Adrenal gland (tissue), 12 donors: ENCODE results near the gene NAPSA. TPM values are rescaled to one million over a fixed set of nuclear protein-coding genes. Genes with fewer than 3 reads are reported as not detected.
A peak's percentile ranks its signal among the peaks of the same experiment; 100 is the strongest.

Source experiments
- DNase-seq, 7 donors: peaks; one replicate each; pipeline ENCODE4 v3.0.0-alpha.2; 2019 to 2020
- H3K27ac ChIP-seq, 5 donors: fragments of 200-600 bp; sonication (generic) in 4 of 5; 1 replicate in 3 of 5; 2 replicates in 2 of 5; pipeline versions ENCODE4 v1.5.1 to v1.8.0; 2016 to 2020; ENCODE audit warnings: mild to moderate bottlenecking in 1 of 5
- H3K27me3 ChIP-seq: fragments of 200-600 bp; 2 replicates; pipeline ENCODE4 v1.8.0; 2021
- H3K36me3 ChIP-seq, 2 donors: fragments of 200-600 bp; replicated peaks in 1 of 2; 1 replicate in 1 of 2; 2 replicates in 1 of 2; pipeline versions ENCODE4 v1.5.1 to v1.8.0; 2018 to 2022
- H3K4me1 ChIP-seq, 2 donors: fragments of 200-600 bp; replicated peaks in 1 of 2; 1 replicate in 1 of 2; 2 replicates in 1 of 2; pipeline versions ENCODE4 v1.5.1 to v1.8.0; 2018 to 2021
- H3K4me3 ChIP-seq, 4 donors: fragments of 200-600 bp; sonication (generic) in 3 of 4; one replicate each; pipeline ENCODE4 v1.5.1; 2016 to 2018
- H3K9me3 ChIP-seq, 3 donors: fragments of 200-600 bp; sonication (generic) in 1 of 3; replicated peaks in 1 of 3; 1 replicate in 2 of 3; 2 replicates in 1 of 3; pipeline versions ENCODE4 v1.5.1 to v1.8.0; 2016 to 2021
- CTCF ChIP-seq, 6 experiments: fragments of 450-650 bp in 4 of 6; fragments of 200-600 bp in 2 of 6; sonication (generic) in 1 of 6; IDR thresholded peaks; 1 replicate in 5 of 6; 2 replicates in 1 of 6; pipeline versions ENCODE4 v1.5.1 to v1.8.0; 2016 to 2021; ENCODE audit warnings: antibody characterized with exemption in 6 of 6, mild to moderate bottlenecking in 2 of 6, moderate library complexity in 1 of 6
- POLR2A ChIP-seq, 2 donors: fragments of 450-650 bp; IDR thresholded peaks; one replicate each; pipeline ENCODE4 v1.6.1; 2017; ENCODE audit warnings: antibody characterized with exemption in 2 of 2, mild to moderate bottlenecking in 2 of 2, moderate library complexity in 1 of 2
- WGBS, 4 donors: extraction: QIAGEN DNeasy Blood & Tissue Kit in 2 of 4; methylation state at CpG; one replicate each; pipeline versions ENCODE4 v1.1.5 to v1.1.7; 2013 to 2017; 5-methylcytosine and 5-hydroxymethylcytosine counted together
- intact Hi-C, 2 donors: fragments of 100-400 bp; cut with DNase I; formaldehyde crosslinking; loops; one replicate each; pipeline versions ENCODE4 v1.14.1 to v1.15.0; 2022 to 2023
- polyA plus RNA-seq, 3 donors: library from polyadenylated mRNA; stranded (reverse); fragments of 200-250 nt in 2 of 3; fragments of 350-450 nt in 1 of 3; fragmentation: Illumina TruSeq in 1 of 3; extraction: RNeasy Lipid Tissue Mini Kit (QIAGEN cat#74804) in 1 of 3; gene quantifications; one replicate each; pipeline ENCODE4 v1.2.3, GENCODE V29; 2013 to 2014
- total RNA-seq, 9 donors: library from RNA; depleted of rRNA in 4 of 9; stranded (reverse); fragments of >200 nt in 4 of 9; fragments of 120-200 nt in 1 of 9; fragmentation: NEBNext Ultra II Directional in 1 of 9; extraction: Animal tissue kit (Norgen Biotek cat#: 25700) in 1 of 9; gene quantifications; one replicate each; pipeline versions ENCODE4 v1.1.0 to v1.2.4, GENCODE V29; 2013 to 2023
- donor health status: healthy with polysubstance abuse.
- donor health status: Bipolar disorder and iron deficiency.
- donor health status: DM: yes; HTN: yes; CAD: no.
- donor health status: DM: no; HTN: no; CAD: no.
- donor health status: DM: no; HTN: no; CAD: no.
- donor health status: DM: yes; HTN: yes; CAD: no.

Gene NAPSA
- total and polyA plus RNA-seq, 12 donors = 0.14 to 4.5 (median 0.67) TPM; not detected in 3

GRCh38 chr19:50314724-50315708 lies 50.4 kb downstream of the NAPSA start:
- no peaks in the 10 kb centered on the region for H3K4me1 ChIP-seq
- DNase-seq = peak in 1 of 7 donors; percentile 12
- no peak overlapping the region for H3K4me3 ChIP-seq
- peaks cover 26% of the 10 kb centered on the region for H3K27me3 ChIP-seq
- TF ChIP-seq CTCF (IDR thresholded peaks at IDR 0.05) (no peak), POLR2A (IDR thresholded peaks at IDR 0.05) (no peak)
- H3K27ac ChIP-seq = no peak overlapping the region
- intact Hi-C loops = no loop called here
- H3K9me3 ChIP-seq = no peaks in the 10 kb centered on the region
- 1 to 3% (median 2%) methylated on average over 22 to 40 of the region's 40 CpGs for WGBS, 4 donors
- no peaks in the 10 kb centered on the region for H3K36me3 ChIP-seq

GRCh38 chr19:50313812-50314536 lies 51.5 kb downstream of the NAPSA start:
- H3K4me3 ChIP-seq = no peak overlapping the region
- TF ChIP-seq POLR2A (IDR thresholded peaks at IDR 0.05) (no peak), CTCF (IDR thresholded peaks at IDR 0.05) (no peak)
- no peaks in the 10 kb centered on the region for H3K36me3 ChIP-seq
- intact Hi-C loops = no loop called here
- 1 to 5% (median 3%) methylated on average over 7 to 20 of the region's 20 CpGs for WGBS, 4 donors
- H3K27me3 ChIP-seq = peaks cover 26% of the 10 kb centered on the region
- H3K9me3 ChIP-seq = no peaks in the 10 kb centered on the region
- peak in 2 of 7 donors; percentile 3 to 8 for DNase-seq
- H3K4me1 ChIP-seq = no peaks in the 10 kb centered on the region
- H3K27ac ChIP-seq = no peak overlapping the region

- H3K27me3 ChIP-seq = peaks cover 26% of the 10 kb centered on the region
- TF ChIP-seq POLR2A (IDR thresholded peaks at IDR 0.05) (no peak), CTCF (IDR thresholded peaks at IDR 0.05) (no peak)
- intact Hi-C loops = no loop called here
- no peaks in the 10 kb centered on the region for H3K9me3 ChIP-seq
- DNase-seq = peak in 1 of 7 donors; percentile 10
- H3K4me1 ChIP-seq = no peaks in the 10 kb centered on the region
- H3K4me3 ChIP-seq = no peak overlapping the region
- no peak overlapping the region for H3K27ac ChIP-seq
- H3K36me3 ChIP-seq = no peaks in the 10 kb centered on the region
- 10 to 17% (median 13%) methylated on average over 14 to 27 of the region's 27 CpGs for WGBS, 4 donors
These were observed 52.2 kb downstream of the NAPSA start for GRCh38 chr19:50312967-50313811.
